Stimulated activated effector memory CD8-positive, alpha-beta T cell treated with anti-CD3 and anti-CD28 coated beads, Interleukin-12 subunit alpha, Interleukin-12 subunit beta, amount 100 ng/mL, for 72 hours (primary cell): ENCODE measurements around the gene FUT8.
A peak's percentile ranks its signal among the peaks of the same experiment; 100 is the strongest.

Source experiments
- ATAC-seq: fragments of 150-1000 bp; cut with Tn5 transposase; 2 replicates; pipeline ENCODE4 v1.10.0; 2021
- DNase-seq, 2 donors: peaks; one replicate each; pipeline ENCODE4 v3.0.0; 2021 to 2022; ENCODE audit warnings: low spot score in 2 of 2
- H3K27ac Mint-ChIP-seq: one replicate; pipeline ENCODE4 v1.8.0; 2022; ENCODE audit warnings: mild to moderate bottlenecking, mixed read lengths
- H3K36me3 Mint-ChIP-seq: one replicate; pipeline ENCODE4 v1.8.0; 2022; ENCODE audit warnings: mild to moderate bottlenecking, mixed read lengths
- H3K4me1 Mint-ChIP-seq: one replicate; pipeline ENCODE4 v1.8.0; 2022; ENCODE audit warnings: mixed read lengths
- H3K4me3 Mint-ChIP-seq: one replicate; pipeline ENCODE4 v1.8.0; 2022; ENCODE audit warnings: mild to moderate bottlenecking, mixed read lengths
- H3K9me3 Mint-ChIP-seq: one replicate; pipeline ENCODE4 v1.8.0; 2022; ENCODE audit warnings: mixed read lengths

Gene FUT8

DNA sequence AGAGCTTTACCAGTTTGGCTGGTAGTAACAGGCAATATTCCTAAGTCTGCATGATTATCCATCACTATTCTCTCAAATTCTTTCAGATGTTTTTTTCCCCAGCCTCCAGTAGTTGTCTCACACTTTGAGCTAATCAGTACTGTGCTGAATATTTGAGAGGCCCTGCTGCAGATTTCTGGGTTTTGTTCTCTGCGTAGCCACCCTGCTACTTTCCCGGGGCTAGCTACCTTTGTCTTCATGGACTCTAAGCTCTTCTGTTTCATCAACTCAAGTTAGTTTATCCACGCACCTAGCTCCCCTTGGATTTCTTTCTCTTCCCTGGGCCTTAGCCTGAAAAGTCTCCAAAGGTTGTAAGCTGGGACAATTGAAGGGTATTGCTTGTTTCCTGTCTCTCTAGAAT is 73.0 kb downstream of the FUT8 start:
- no peaks in the 10 kb centered on the region for H3K9me3 Mint-ChIP-seq
- ATAC-seq (no peak), DNase-seq (no peak)
- H3K4me3 Mint-ChIP-seq: no peak overlapping the region
- peaks cover 43% of the 10 kb centered on the region for H3K4me1 Mint-ChIP-seq
- H3K27ac Mint-ChIP-seq: no peak overlapping the region
- peaks cover 11% of the 10 kb centered on the region for H3K36me3 Mint-ChIP-seq

DNA sequence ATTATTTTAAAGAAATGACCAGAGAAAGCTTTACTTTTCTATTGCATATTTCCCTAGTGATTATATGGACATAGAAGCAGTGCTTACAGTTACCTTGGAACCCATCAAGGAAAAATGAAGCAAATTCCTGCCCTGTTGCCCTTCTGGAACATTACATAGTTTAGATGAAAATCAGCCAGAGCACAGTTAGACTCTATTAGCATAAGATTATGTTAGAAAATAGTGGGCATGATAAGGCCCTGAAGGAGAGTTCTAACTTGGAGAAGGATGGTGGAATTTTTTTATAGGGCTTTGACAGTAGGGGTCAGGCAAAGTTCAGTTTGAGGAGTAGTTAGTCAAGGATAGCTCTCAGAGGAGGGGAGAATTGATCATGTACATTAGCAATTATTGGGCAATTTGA is 74.3 kb downstream of the FUT8 start:
- no peaks in the 10 kb centered on the region for H3K9me3 Mint-ChIP-seq
- DNase-seq (no peak), ATAC-seq (no peak)
- no peak overlapping the region for H3K4me3 Mint-ChIP-seq
- H3K27ac Mint-ChIP-seq: no peak overlapping the region
- peaks cover 12% of the 10 kb centered on the region for H3K36me3 Mint-ChIP-seq
- H3K4me1 Mint-ChIP-seq: peaks cover 33% of the 10 kb centered on the region

DNA sequence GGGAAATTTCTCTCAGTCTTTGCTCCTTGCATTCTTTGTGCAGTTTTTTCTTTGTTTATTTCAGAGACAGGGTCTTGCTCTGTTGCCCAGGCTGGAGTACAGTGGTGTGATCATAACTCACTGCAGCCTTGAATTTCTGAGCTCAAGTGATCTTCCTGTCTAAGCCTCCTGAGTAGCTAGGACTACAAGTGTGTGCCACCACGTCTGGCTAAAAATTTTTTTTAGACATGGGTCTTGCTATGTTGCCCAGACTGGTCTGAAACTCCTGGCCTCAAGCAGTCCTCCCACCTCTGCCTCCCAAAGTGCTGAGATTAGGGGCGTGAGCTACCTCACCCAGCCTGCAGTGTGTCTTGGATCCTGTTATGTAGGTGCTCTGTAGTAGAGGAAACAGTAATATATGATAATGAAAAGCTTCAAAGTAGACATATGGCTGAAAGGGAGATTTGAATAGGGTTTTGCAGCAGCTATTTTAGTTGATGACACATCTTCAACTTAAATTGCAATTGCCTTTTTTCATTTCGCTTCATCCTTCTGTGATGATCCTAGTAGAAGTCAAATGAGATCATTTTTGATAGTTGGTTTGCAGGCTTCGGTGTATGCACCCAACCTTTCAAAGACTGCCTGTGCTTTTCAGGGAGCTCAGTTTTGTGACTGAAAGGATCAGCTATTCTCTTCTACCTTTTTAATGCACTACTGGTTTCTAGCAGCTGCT is 75.4 kb downstream of the FUT8 start:
- DNase-seq (no peak), ATAC-seq (no peak)
- no peak overlapping the region for H3K27ac Mint-ChIP-seq
- peaks cover 33% of the 10 kb centered on the region for H3K4me1 Mint-ChIP-seq
- H3K36me3 Mint-ChIP-seq: peaks cover 6% of the 10 kb centered on the region
- no peaks in the 10 kb centered on the region for H3K9me3 Mint-ChIP-seq
- no peak overlapping the region for H3K4me3 Mint-ChIP-seq

DNA sequence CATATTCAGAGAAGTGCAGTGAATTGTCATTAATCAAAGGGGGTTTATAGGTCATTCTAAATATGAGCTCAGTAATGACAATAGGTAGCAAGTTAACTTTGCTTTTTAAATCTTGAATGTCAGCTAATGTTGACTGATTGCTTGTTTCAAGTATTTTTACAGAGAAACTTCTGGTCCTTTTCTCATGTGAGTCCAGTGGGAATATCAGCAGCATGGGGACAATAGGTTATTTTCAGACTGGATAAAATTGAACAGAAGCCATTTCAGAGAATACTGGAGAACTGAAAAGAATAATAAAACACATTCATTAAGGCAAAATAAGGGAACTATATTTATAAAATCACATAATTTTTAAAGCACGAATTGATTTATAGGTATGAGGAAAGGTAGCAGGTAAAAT is 78.7 kb downstream of the FUT8 start:
- ATAC-seq: no peak
- Mint-ChIP-seq H3K4me1 (peaks cover 24% of the 10 kb centered on the region), H3K27ac (no peak overlapping the region)

DNA sequence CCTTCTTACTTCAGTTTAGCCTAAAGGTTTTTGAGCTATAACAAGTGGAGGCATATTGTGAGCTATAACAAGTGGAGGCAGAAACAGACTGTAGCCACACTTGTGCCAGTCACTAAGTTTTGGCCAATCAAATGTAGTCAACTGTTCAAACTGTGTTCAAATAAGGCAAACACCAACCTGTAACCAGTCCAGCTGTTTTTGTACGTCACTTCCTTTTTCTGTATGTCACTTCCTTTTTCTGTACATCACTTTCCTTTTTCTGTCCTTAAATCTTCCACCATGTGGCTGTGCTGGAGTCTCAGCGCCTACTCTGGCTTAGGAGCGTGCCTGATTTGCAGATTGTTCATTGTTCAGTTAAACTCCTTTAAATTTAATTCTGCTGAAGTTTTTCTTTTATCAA is 79.7 kb downstream of the FUT8 start:
- Mint-ChIP-seq H3K27ac (no peak overlapping the region), H3K4me1 (peaks cover 26% of the 10 kb centered on the region), H3K36me3 (peaks cover 13% of the 10 kb centered on the region), H3K4me3 (no peak overlapping the region), H3K9me3 (peaks cover 6% of the 10 kb centered on the region)
- DNase-seq (no peak), ATAC-seq (no peak)

More for the DNA sequence above, 78.7 kb downstream of the FUT8 start:
- Mint-ChIP-seq H3K36me3 (peaks cover 8% of the 10 kb centered on the region), H3K4me3 (no peak overlapping the region), H3K9me3 (peaks cover 3% of the 10 kb centered on the region)
- no peak for DNase-seq

DNA sequence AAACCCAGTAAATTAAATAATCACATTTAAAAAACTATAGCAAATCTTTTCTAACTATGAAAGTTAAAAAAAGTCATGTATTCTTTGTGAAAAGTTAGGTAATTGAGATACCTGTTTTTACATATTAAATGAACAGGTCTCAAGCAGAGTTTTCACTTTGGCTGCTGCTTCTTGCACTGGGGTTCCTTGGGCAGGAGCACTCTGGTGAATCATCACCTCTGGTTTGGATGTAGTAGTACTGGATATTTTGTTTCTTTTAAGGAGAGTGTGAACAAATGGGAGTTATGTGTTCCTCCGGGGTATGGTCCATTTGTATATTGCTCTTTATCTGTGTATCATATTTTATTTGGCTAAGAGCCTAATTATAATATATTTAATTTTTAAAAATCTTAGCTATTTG is 82.7 kb downstream of the FUT8 start:
- Mint-ChIP-seq H3K9me3 (peaks cover 6% of the 10 kb centered on the region), H3K27ac (no peak overlapping the region), H3K4me1 (peaks cover 31% of the 10 kb centered on the region), H3K4me3 (no peak overlapping the region), H3K36me3 (peaks cover 13% of the 10 kb centered on the region)
- ATAC-seq (no peak), DNase-seq (no peak)

DNA sequence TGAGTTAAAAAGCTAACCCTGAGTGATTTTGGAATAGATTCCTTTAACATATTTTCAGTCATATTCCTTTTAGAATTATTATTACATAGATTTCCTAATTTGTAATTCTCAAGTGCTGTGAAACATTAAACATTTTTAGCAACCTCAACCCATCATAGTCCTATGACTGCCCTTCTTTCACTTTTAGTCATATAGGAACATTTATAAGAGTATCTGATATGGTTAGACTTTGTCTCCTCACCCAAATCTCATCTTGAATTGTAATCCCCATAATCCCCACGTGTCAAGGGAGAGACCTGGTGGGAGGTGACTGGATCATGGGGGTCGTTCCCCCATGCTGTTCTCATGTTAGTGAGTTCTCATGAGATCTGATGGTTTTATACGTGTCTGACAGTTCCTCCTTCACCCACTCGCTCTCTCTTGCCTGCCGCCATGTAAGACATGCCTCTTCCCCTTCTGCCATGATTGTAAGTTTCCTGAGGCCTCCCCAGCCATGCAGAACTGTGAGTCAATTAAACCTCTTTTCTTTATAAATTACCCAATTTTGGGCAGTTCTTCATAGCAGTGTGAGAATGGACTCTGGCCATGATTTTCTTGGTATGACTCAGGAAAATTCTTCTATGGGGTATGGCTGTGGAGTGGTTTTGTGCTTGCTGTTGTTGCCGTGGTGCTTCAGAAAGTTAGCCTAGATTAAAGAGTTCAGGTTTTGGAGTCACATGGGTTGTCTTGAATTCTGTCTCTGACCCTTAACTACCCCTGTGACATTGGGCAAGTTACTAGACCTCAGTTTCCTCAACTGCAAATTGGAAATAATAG is 83.9 kb downstream of the FUT8 start:
- DNase-seq (no peak), ATAC-seq (peak; percentile 58)
- Mint-ChIP-seq H3K36me3 (peaks cover 10% of the 10 kb centered on the region), H3K4me1 (peaks cover 38% of the 10 kb centered on the region), H3K27ac (peak overlapping the region; percentile 17), H3K4me3 (no peak overlapping the region), H3K9me3 (peaks cover 6% of the 10 kb centered on the region)

DNA sequence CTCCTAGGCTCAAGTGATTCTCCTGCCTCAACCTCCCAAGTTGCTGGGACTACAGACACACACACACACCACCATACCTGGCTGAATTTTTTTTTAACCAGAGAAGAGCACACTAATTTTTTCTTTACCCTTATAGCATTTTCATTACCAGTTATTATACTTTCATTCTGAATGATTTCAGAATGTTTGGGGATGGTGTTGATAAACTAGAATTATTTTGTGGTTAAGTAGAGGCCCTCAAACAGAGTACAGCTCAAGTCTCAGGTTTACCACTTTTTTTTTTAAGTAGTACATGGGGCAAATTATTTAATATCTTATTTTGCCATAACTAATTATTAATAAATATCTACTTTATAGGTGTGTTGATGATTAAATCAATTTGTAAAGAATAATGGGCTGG is 86.6 kb downstream of the FUT8 start:
- no peak overlapping the region for H3K4me3 Mint-ChIP-seq
- peaks cover 56% of the 10 kb centered on the region for H3K4me1 Mint-ChIP-seq
- H3K9me3 Mint-ChIP-seq: peaks cover 6% of the 10 kb centered on the region
- peak; percentile 70 for ATAC-seq
- peaks cover 7% of the 10 kb centered on the region for H3K36me3 Mint-ChIP-seq
- no peak for DNase-seq
- H3K27ac Mint-ChIP-seq: no peak overlapping the region

DNA sequence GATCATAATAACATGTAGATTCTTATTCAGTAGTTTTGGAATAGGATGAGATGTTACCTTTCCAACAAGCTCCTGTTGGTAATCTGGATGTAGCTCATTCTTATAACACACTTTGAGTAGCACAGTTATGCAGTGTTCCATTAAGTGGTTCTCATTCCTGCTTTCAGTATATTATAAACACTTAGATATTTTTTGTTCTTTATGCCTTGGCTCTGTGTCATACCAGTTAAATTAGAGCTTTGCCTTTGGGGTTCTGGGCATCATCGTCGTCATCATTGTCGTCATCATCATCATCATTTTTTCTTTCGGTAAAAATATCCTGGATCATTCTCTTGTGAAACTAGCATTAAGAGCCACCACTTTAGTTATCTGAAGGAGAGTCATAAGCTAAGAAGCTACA is 87.5 kb downstream of the FUT8 start:
- ATAC-seq: no peak
- no peak overlapping the region for H3K27ac Mint-ChIP-seq
- H3K9me3 Mint-ChIP-seq: peaks cover 6% of the 10 kb centered on the region
- DNase-seq: no peak
- peaks cover 56% of the 10 kb centered on the region for H3K4me1 Mint-ChIP-seq
- H3K4me3 Mint-ChIP-seq: no peak overlapping the region
- H3K36me3 Mint-ChIP-seq: peaks cover 7% of the 10 kb centered on the region

DNA sequence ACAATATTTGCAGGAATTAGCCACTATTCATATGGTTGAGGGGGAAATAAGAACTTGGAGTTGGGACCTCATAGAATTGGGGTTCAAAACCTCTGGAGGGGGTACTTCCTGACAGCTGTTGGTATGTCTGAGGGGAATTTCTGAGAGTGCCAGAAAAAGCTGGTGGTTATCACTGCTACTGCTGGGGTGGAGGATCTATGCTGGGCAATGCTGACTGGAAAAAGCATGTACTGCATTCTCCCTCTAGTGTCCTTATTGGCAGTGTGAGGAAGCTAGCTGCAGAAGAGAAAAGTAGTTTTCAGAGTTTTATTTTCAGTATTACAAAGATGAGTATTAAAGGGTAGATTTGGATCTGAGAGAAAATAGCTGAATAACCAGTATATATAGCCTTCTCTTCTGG is 88.8 kb downstream of the FUT8 start:
- peaks cover 4% of the 10 kb centered on the region for H3K36me3 Mint-ChIP-seq

DNA sequence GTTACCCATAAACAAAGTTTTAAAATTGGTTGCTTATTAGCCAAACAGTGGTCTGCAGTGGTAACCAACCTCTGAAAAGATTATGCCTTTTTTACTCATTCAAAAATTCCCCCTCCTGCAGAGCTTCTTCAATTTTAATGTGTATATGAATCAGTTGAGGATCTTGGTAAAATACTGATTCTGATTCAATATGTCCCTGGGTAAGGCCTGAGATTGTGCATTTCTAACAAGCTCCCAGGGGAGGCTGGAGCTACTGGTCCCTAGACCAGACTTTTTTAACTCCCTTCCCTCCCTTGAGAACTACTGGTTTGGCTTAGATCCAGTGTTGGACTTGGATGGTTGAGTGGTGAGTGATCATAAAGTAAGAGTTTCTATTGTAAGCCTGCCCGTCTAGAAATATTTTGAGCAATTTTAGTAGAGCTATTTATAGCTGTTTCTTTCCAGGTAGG is 90.2 kb downstream of the FUT8 start:
- DNase-seq (no peak), ATAC-seq (peak; percentile 78)
- Mint-ChIP-seq H3K27ac (peak overlapping the region; percentile 26), H3K4me1 (peaks cover 39% of the 10 kb centered on the region), H3K36me3 (no peaks in the 10 kb centered on the region), H3K4me3 (no peak overlapping the region), H3K9me3 (no peaks in the 10 kb centered on the region)

More for the DNA sequence above, 88.8 kb downstream of the FUT8 start:
- peaks cover 3% of the 10 kb centered on the region for H3K9me3 Mint-ChIP-seq
- peaks cover 47% of the 10 kb centered on the region for H3K4me1 Mint-ChIP-seq
- H3K4me3 Mint-ChIP-seq: no peak overlapping the region
- ATAC-seq (peak; percentile 45), DNase-seq (no peak)
- H3K27ac Mint-ChIP-seq: no peak overlapping the region

DNA sequence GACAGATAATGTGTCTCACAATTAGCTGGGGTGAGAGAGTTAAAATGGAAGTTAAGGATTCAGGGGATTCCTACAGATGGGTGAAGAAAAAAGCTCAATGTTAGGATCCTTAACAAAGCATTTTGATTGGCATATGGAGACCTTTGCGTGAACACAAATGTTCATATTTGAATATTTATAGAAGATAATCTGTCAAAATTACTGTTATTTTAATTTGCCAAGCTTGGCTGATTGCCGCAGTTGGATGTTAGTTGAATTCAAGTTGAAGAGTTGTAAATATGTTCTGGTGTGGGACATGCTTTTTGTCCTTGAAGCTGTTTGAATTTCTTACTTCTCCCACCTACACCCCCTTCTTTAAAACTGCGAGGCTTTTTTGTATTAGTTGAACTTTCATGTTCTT is 91.2 kb downstream of the FUT8 start:
- peaks cover 2% of the 10 kb centered on the region for H3K36me3 Mint-ChIP-seq
- ATAC-seq (no peak), DNase-seq (no peak)
- no peak overlapping the region for H3K27ac Mint-ChIP-seq
- H3K4me3 Mint-ChIP-seq: no peak overlapping the region
- H3K9me3 Mint-ChIP-seq: peaks cover 1% of the 10 kb centered on the region
- H3K4me1 Mint-ChIP-seq: peaks cover 30% of the 10 kb centered on the region

DNA sequence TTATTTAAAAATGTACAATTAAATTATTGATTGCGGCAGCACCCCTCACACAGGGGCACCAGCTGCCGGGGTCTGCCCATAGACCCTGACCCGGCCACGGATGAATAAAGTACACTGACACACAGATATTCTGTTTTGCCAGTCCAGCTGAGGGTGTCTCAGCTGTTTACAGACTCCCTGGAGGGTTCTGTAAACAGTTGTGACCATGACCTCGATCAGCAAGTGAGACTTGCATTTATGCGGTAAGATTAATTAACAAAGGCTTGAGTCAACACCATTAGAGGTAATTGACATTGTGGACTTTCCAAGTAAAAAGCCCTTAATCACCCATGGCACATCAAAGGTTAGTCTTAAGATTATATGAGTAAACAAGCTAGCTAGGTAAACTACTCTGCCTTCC is 94.3 kb downstream of the FUT8 start:
- ATAC-seq (no peak), DNase-seq (no peak)
- H3K4me3 Mint-ChIP-seq: no peak overlapping the region
- H3K36me3 Mint-ChIP-seq: peaks cover 5% of the 10 kb centered on the region
- peaks cover 5% of the 10 kb centered on the region for H3K9me3 Mint-ChIP-seq
- peaks cover 28% of the 10 kb centered on the region for H3K4me1 Mint-ChIP-seq
- H3K27ac Mint-ChIP-seq: no peak overlapping the region

DNA sequence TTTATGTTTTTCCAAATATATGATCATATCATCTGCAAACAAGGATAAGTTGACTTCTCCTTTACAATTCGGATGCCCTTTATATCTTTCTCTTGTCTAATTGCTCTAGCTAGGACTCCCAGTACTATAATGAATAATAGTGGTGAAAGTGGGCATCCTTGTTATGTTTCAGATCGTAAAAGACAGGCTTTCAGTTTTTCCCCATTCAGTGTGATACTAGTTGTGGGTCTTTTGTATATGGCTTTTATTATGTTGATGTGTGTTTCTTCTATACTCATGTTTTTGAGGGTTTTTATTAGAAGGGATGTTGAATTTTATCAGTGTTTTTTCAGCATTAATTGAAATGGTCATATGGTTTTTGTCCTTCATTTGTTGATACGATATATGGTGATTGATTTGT is 97.3 kb downstream of the FUT8 start:
- H3K4me1 Mint-ChIP-seq: peaks cover 27% of the 10 kb centered on the region
- H3K9me3 Mint-ChIP-seq: peaks cover 5% of the 10 kb centered on the region
- DNase-seq (no peak), ATAC-seq (no peak)
- no peak overlapping the region for H3K4me3 Mint-ChIP-seq
- H3K36me3 Mint-ChIP-seq: peaks cover 5% of the 10 kb centered on the region
- H3K27ac Mint-ChIP-seq: no peak overlapping the region

DNA sequence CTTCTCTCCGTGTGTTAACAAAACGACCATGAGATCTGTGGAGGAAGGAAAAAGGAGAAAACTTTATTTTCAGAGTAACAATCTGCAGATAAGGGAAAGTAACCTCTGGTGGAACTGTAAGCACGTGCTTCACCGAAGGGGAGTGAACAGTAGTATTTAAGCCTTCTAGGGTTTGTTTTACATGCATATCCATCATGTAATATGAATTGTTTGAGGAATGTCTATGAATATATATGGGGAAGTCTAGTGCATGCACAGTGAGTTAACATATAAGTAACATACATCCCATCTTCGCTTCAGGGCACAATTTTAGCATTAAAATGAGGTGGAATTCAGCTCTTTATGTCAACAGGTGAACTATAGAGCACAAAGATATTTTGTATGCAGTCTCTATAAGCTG is 101.1 kb downstream of the FUT8 start:
- H3K27ac Mint-ChIP-seq: no peak overlapping the region
- ATAC-seq (no peak), DNase-seq (no peak)
- peaks cover 33% of the 10 kb centered on the region for H3K4me1 Mint-ChIP-seq
- peaks cover 5% of the 10 kb centered on the region for H3K9me3 Mint-ChIP-seq
- peaks cover 4% of the 10 kb centered on the region for H3K36me3 Mint-ChIP-seq
- no peak overlapping the region for H3K4me3 Mint-ChIP-seq
